ENCODE data around the gene KLK5. TPM values are rescaled to one million over a fixed set of nuclear protein-coding genes. Genes with fewer than 3 reads are reported as not detected.

KLK5 gene
- polyA plus RNA-seq, 1 donor (not counting 4 experiments of a cell fraction or from before 2014, with no cell fraction given) = 477 TPM

GRCh38 chr19:50912102-50912599, 40.7 kb downstream of the KLK5 start:
- peaks cover 75% of the 10 kb centered on the region for H3K27me3 ChIP-seq (ENCODE audit: control insufficient read depth, extremely low read depth, insufficient read depth, low read length)
- TF ChIP-seq CTCF (optimal IDR thresholded peaks at IDR 0.05 in 1 of 3, IDR thresholded peaks at IDR 0.05 in 1 of 3, conservative IDR thresholded peaks at IDR 0.05 in 1 of 3; ENCODE audit: extremely low read depth in 1 of 3, insufficient read depth in 2 of 3, low read length in 3 of 3) (no peak), EZH2 (IDR thresholded peaks at IDR 0.05; ENCODE audit: low read length) (peak; percentile 67)

GRCh38 chr19:50911206-50912101, 41.4 kb downstream of the KLK5 start, which contains the start of gene KLK4:
KLK4 (minus strand) TSS chr19:50911395; CDS start chr19:50910738, 657 bp downstream.
- Histone ChIP-seq H3K9ac (ENCODE audit: control insufficient read depth, extremely low read depth, insufficient read depth, low read length) (no peak within 1 kb of the TSS), H3K27me3 (ENCODE audit: control insufficient read depth, extremely low read depth, insufficient read depth, low read length) (peaks cover 72% of the 10 kb centered on the region), H3K4me1 (ENCODE audit: control insufficient read depth, extremely low read depth, insufficient read depth, low read length) (no peaks in the 10 kb centered on the region), H3K27ac (ENCODE audit: control insufficient read depth, insufficient read depth, low read length) (no peak within 1 kb of the TSS), H4K20me1 (ENCODE audit: control insufficient read depth, extremely low read depth, insufficient read depth, low read length) (no peaks in the 10 kb centered on the region), H3K9me3 (ENCODE audit: control insufficient read depth, low read depth, low read length) (no peaks in the 10 kb centered on the region), H2AFZ (ENCODE audit: control insufficient read depth, low read length) (no peak within 1 kb of the TSS), H3K79me2 (ENCODE audit: control insufficient read depth, insufficient read depth, low read length) (no peaks in the 10 kb centered on the region), H3K9me1 (ENCODE audit: control insufficient read depth, extremely low read depth, insufficient read depth, low read length) (no peaks in the 10 kb centered on the region), H3K4me2 (ENCODE audit: control insufficient read depth, extremely low read depth, insufficient read depth, low read depth, low read length) (no peak within 1 kb of the TSS), H3K4me3 (ENCODE audit: control insufficient read depth in 2 of 3, extremely low read depth in 1 of 3, insufficient read depth in 2 of 3, low read depth in 1 of 3, low read length in 3 of 3) (no peak within 1 kb of the TSS), H3K36me3 (ENCODE audit: control insufficient read depth in 2 of 2, extremely low read depth in 1 of 2, insufficient read depth in 2 of 2, low read length in 2 of 2) (no peaks in the 10 kb centered on the region)
- TF ChIP-seq EZH2 (IDR thresholded peaks at IDR 0.05; ENCODE audit: low read length) = no peak
- TF ChIP-seq CTCF (optimal IDR thresholded peaks at IDR 0.05 in 1 of 3, IDR thresholded peaks at IDR 0.05 in 1 of 3, conservative IDR thresholded peaks at IDR 0.05 in 1 of 3; ENCODE audit: extremely low read depth in 1 of 3, insufficient read depth in 2 of 3, low read length in 3 of 3) = no peak
- DNase-seq (ENCODE audit: low read depth, low spot score) (no peak), FAIRE-seq (no peak)
- dilution Hi-C loops (cut with MboI; ENCODE audit: extremely low pct_ligation_motif_present, low sequenced_read_pairs) = no loop called here

More at GRCh38 chr19:50912102-50912599, 40.7 kb downstream of the KLK5 start:
- no peaks in the 10 kb centered on the region for H3K36me3 ChIP-seq (ENCODE audit: control insufficient read depth in 2 of 2, extremely low read depth in 1 of 2, insufficient read depth in 2 of 2, low read length in 2 of 2)
- DNase-seq (ENCODE audit: low read depth, low spot score) (no peak), FAIRE-seq (no peak)
- no peak overlapping the region for H3K9ac ChIP-seq (ENCODE audit: control insufficient read depth, extremely low read depth, insufficient read depth, low read length)
- no peaks in the 10 kb centered on the region for H3K79me2 ChIP-seq (ENCODE audit: control insufficient read depth, insufficient read depth, low read length)
- dilution Hi-C loops (cut with MboI; ENCODE audit: extremely low pct_ligation_motif_present, low sequenced_read_pairs) = no loop called here
- H3K9me1 ChIP-seq (ENCODE audit: control insufficient read depth, extremely low read depth, insufficient read depth, low read length) = no peaks in the 10 kb centered on the region
- no peak overlapping the region for H2AFZ ChIP-seq (ENCODE audit: control insufficient read depth, low read length)
- no peaks in the 10 kb centered on the region for H4K20me1 ChIP-seq (ENCODE audit: control insufficient read depth, extremely low read depth, insufficient read depth, low read length)
- no peak overlapping the region for H3K4me2 ChIP-seq (ENCODE audit: control insufficient read depth, extremely low read depth, insufficient read depth, low read depth, low read length)
- H3K27ac ChIP-seq (ENCODE audit: control insufficient read depth, insufficient read depth, low read length) = no peak overlapping the region
- no peaks in the 10 kb centered on the region for H3K4me1 ChIP-seq (ENCODE audit: control insufficient read depth, extremely low read depth, insufficient read depth, low read length)
- H3K4me3 ChIP-seq (ENCODE audit: control insufficient read depth in 2 of 3, extremely low read depth in 1 of 3, insufficient read depth in 2 of 3, low read depth in 1 of 3, low read length in 3 of 3) = no peak overlapping the region
- no peaks in the 10 kb centered on the region for H3K9me3 ChIP-seq (ENCODE audit: control insufficient read depth, low read depth, low read length)

Data from keratinocyte (primary cell).